HepG2 (cell line): ENCODE results near the gene CYP27A1. TPM values are rescaled to one million over a fixed set of nuclear protein-coding genes. Genes with fewer than 3 reads are reported as not detected.
A peak's percentile ranks its signal among the peaks of the same experiment; 100 is the strongest.

ENCODE experiments used
- ASH2L ChIP-seq: fragments of 300-600, 200-600 bp; sonication (generic); IDR thresholded peaks from 2 replicates; pipeline ENCODE4 v1.7.0; 2017; ENCODE audit warnings: low read depth, mild to moderate bottlenecking, moderate library complexity, mixed read lengths, low read length; ENCODE audit not compliant: insufficient read length
- CTCF ChIP-seq: sonication (generic); formaldehyde crosslinking; IDR thresholded peaks from 2 replicates; pipeline ENCODE4 v1.5.0; 2020; ENCODE audit warnings: mild to moderate bottlenecking, missing genetic modification reagents, moderate library complexity
- FOXA3 ChIP-seq: IDR thresholded peaks from 2 replicates; pipeline ENCODE4 v1.6.1; 2016; ENCODE audit warnings: missing genetic modification reagents, missing compliant biosample characterization
- HCFC1 ChIP-seq: fragments of 150-350 bp; IDR thresholded peaks from 2 replicates; pipeline ENCODE4 v1.6.1; 2014; ENCODE audit warnings: low read depth, low read length
- LCORL ChIP-seq, 2 experiments: fragments of 450-650 bp in 1 of 2; sonication (generic) in 1 of 2; formaldehyde crosslinking in 1 of 2; IDR thresholded peaks; 2 replicates each; pipeline versions ENCODE4 v1.5.0 to v1.6.1; 2017 to 2020; ENCODE audit warnings: antibody characterized with exemption in 1 of 2, missing genetic modification reagents in 1 of 2
- SSRP1 ChIP-seq: IDR thresholded peaks from 2 replicates; pipeline ENCODE4 v1.6.1; 2016; ENCODE audit warnings: control low read depth
- ZNF280D ChIP-seq: sonication (generic); formaldehyde crosslinking; IDR thresholded peaks from 2 replicates; pipeline ENCODE4 v1.5.1; 2020; ENCODE audit warnings: mild to moderate bottlenecking, missing genetic modification reagents
- ZNF331 ChIP-seq: sonication (generic); formaldehyde crosslinking; IDR thresholded peaks from 2 replicates; pipeline ENCODE4 v1.4.0; 2020; ENCODE audit warnings: missing genetic modification reagents
- ZNF510 ChIP-seq: sonication (generic); formaldehyde crosslinking; IDR thresholded peaks from 2 replicates; pipeline ENCODE4 v1.4.0; 2020; ENCODE audit warnings: low read depth, mild to moderate bottlenecking, missing genetic modification reagents
- ZNF572 ChIP-seq: sonication (generic); formaldehyde crosslinking; IDR thresholded peaks from 2 replicates; pipeline ENCODE4 v1.5.1; 2020; ENCODE audit warnings: mild to moderate bottlenecking, missing genetic modification reagents
- ZNF597 ChIP-seq: sonication (generic); formaldehyde crosslinking; IDR thresholded peaks from 2 replicates; pipeline ENCODE4 v1.5.0; 2020; ENCODE audit warnings: missing genetic modification reagents
- ZNF724P ChIP-seq: sonication (generic); formaldehyde crosslinking; IDR thresholded peaks from 2 replicates; pipeline ENCODE4 v1.8.0; 2022; ENCODE audit warnings: missing genetic modification reagents, borderline replicate concordance
- polyA plus RNA-seq, 8 experiments: library from polyadenylated mRNA; depleted of rRNA in 3 of 8; stranded (reverse) in 7 of 8; unstranded in 1 of 8; fragments of >200 nt; fragmentation: Illumina TruSeq in 4 of 8; extraction: Trizol in 4 of 8; gene quantifications; 2 replicates each; pipeline versions ENCODE4 v1.2.1 to v1.2.3, GENCODE V29; 2011 to 2016; ENCODE audit warnings: low read depth in 4 of 8, missing spikeins in 1 of 8, mixed read lengths in 1 of 8; ENCODE audit not compliant: insufficient read depth in 1 of 8
- total RNA-seq, 5 experiments: library from RNA; depleted of rRNA; stranded (reverse); fragments of >200 nt; fragmentation: Illumina TruSeq; extraction: Trizol; gene quantifications; 2 replicates each; pipeline ENCODE4 v1.2.3, GENCODE V29; 2016; ENCODE audit warnings: low read depth in 1 of 5
- TF ChIP-seq, protein P1 (sequence below): sonication (generic); formaldehyde crosslinking; conservative IDR thresholded peaks from 2 replicates; pipeline ENCODE4 v1.8.0; 2022; ENCODE audit warnings: low read depth, missing genetic modification reagents
- TF ChIP-seq, protein P2 (sequence below): sonication (generic); formaldehyde crosslinking; IDR thresholded peaks from 2 replicates; pipeline ENCODE4 v1.5.0; 2020; ENCODE audit warnings: mild to moderate bottlenecking, missing genetic modification reagents, borderline replicate concordance

Gene CYP27A1
- total and polyA plus RNA-seq, 2 of the 13 experiments (the other 11 are each of a cell fraction or from before 2014, with no cell fraction given) = 157 to 266 TPM

DNA sequence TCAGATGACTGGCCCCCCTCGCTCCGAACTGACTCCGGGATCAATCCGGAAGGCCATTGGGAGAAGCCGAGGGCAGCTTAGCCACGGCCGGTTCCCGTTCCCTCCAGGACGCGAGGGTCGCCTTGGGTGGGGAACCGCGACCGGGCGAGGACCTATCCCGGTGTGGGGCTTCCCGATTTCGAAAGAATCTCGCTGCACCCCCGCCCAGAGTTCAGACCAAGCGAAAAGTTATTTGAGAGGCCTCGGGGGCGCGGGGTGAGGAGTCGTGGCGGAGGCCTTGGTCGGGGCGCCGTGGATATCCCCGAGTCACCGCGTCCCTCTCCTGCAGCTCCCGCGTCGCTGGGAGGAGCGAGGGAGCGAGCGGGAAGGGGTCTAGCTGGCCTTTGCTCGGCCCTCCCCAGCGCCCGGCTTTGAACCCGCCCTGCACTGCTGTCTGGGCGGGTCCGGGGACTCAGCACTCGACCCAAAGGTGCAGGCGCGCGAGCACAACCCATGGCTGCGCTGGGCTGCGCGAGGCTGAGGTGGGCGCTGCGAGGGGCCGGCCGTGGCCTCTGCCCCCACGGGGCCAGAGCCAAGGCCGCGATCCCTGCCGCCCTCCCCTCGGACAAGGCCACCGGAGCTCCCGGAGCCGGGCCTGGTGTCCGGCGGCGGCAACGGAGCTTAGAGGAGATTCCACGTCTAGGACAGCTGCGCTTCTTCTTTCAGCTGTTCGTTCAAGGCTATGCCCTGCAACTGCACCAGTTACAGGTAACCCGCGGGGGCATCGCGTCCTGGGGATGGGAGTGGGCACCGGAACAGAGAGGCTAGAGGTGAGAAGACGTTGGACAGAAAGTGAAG lies at the start of gene CYP27A1 (continued):
- TF ChIP-seq, protein P1, sequence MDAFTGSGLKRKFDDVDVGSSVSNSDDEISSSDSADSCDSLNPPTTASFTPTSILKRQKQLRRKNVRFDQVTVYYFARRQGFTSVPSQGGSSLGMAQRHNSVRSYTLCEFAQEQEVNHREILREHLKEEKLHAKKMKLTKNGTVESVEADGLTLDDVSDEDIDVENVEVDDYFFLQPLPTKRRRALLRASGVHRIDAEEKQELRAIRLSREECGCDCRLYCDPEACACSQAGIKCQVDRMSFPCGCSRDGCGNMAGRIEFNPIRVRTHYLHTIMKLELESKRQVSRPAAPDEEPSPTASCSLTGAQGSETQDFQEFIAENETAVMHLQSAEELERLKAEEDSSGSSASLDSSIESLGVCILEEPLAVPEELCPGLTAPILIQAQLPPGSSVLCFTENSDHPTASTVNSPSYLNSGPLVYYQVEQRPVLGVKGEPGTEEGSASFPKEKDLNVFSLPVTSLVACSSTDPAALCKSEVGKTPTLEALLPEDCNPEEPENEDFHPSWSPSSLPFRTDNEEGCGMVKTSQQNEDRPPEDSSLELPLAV (CRISPR knock-in tag) = no peak
- peak; percentile 86 for TF ChIP-seq ZNF331 (CRISPR knock-in tag)
- TF ChIP-seq LCORL (IDR thresholded peaks at IDR 0.05) = no peak
- TF ChIP-seq LCORL (CRISPR knock-in tag; IDR thresholded peaks at IDR 0.05) = peak; percentile 86
- no peak for TF ChIP-seq ZNF572 (CRISPR knock-in tag)
- TF ChIP-seq SSRP1 = peak; percentile 45; the same call in 1 of the 2 replicates
- no peak for TF ChIP-seq CTCF (CRISPR knock-in tag)
- TF ChIP-seq FOXA3 (CRISPR knock-in tag) = peak; percentile 59
- peak; percentile 86 for TF ChIP-seq ASH2L
- peak; percentile 95 for TF ChIP-seq ZNF510 (CRISPR knock-in tag)
- TF ChIP-seq ZNF724P (CRISPR knock-in tag) = peak; percentile 92
- TF ChIP-seq, protein P2, sequence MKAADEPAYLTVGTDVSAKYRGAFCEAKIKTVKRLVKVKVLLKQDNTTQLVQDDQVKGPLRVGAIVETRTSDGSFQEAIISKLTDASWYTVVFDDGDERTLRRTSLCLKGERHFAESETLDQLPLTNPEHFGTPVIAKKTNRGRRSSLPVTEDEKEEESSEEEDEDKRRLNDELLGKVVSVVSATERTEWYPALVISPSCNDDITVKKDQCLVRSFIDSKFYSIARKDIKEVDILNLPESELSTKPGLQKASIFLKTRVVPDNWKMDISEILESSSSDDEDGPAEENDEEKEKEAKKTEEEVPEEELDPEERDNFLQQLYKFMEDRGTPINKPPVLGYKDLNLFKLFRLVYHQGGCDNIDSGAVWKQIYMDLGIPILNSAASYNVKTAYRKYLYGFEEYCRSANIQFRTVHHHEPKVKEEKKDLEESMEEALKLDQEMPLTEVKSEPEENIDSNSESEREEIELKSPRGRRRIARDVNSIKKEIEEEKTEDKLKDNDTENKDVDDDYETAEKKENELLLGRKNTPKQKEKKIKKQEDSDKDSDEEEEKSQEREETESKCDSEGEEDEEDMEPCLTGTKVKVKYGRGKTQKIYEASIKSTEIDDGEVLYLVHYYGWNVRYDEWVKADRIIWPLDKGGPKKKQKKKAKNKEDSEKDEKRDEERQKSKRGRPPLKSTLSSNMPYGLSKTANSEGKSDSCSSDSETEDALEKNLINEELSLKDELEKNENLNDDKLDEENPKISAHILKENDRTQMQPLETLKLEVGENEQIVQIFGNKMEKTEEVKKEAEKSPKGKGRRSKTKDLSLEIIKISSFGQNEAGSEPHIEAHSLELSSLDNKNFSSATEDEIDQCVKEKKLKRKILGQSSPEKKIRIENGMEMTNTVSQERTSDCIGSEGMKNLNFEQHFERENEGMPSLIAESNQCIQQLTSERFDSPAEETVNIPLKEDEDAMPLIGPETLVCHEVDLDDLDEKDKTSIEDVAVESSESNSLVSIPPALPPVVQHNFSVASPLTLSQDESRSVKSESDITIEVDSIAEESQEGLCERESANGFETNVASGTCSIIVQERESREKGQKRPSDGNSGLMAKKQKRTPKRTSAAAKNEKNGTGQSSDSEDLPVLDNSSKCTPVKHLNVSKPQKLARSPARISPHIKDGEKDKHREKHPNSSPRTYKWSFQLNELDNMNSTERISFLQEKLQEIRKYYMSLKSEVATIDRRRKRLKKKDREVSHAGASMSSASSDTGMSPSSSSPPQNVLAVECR (CRISPR knock-in tag) = peak; percentile 92
- TF ChIP-seq ZNF597 (CRISPR knock-in tag) = 0 out of 2 replicates have a peak, but pooled peaks have one; percentile 75
- TF ChIP-seq ZNF280D = peak; percentile 50
- no peak; the same call in 1 of the 2 replicates for TF ChIP-seq HCFC1
